IMR-90 (cell line): ENCODE measurements around the gene TXNDC5. TPM values are rescaled to one million over a fixed set of nuclear protein-coding genes. Genes with fewer than 3 reads are reported as not detected.

ENCODE experiments used
- ATAC-seq: fragments of 200-7000 bp; cut with Tn5 transposase; 2 replicates; pipeline ENCODE4 v1.9.1; 2020; ENCODE audit warnings: low read depth, mild to moderate bottlenecking, moderate library complexity
- BruUV-seq: library from RNA; stranded (reverse); fragments of 400-500 nt; replicated peaks from 2 replicates; lab custom pipeline; 2021; lab: Mats Ljungman, UMichigan
- CTCF ChIA-PET: fragments of 300-600 bp; formaldehyde crosslinking; extraction: SDS; loops from one replicate; lab custom pipeline; 2021; ENCODE audit warnings: antibody characterized with exemption; lab: Yijun Ruan, JAX
- POLR2A ChIA-PET: fragments of 300-600 bp; sonication (Branson Sonifier 250); formaldehyde crosslinking; loops from one replicate; lab custom pipeline; 2022; ENCODE audit warnings: antibody characterized with exemption; ENCODE audit not compliant: unreplicated experiment; lab: Charles Lee
- DNase-seq: peaks from one replicate; pipeline ENCODE4 v3.0.0; 2013
- H2AFZ ChIP-seq: replicated peaks from 2 replicates; pipeline ENCODE3; 2013; ENCODE audit warnings: low read length, mild to moderate bottlenecking; ENCODE audit not compliant: poor library complexity
- H2AK5ac ChIP-seq: 2 replicates; pipeline ENCODE4 v1.6.1; 2013; ENCODE audit warnings: low read depth, low read length, inconsistent platforms
- H2AK9ac ChIP-seq: replicated peaks from 2 replicates; pipeline ENCODE3; 2013; ENCODE audit warnings: mild to moderate bottlenecking, low read depth, low read length, moderate library complexity; ENCODE audit not compliant: poor library complexity
- H2BK120ac ChIP-seq: 2 replicates; pipeline ENCODE4 v1.6.1; 2013; ENCODE audit warnings: low read depth, low read length, inconsistent platforms
- H2BK15ac ChIP-seq: 3 replicates; pipeline ENCODE4 v1.6.1; 2013; ENCODE audit warnings: low read depth, low read length, inconsistent platforms
- H2BK20ac ChIP-seq: 2 replicates; pipeline ENCODE4 v1.6.1; 2013; ENCODE audit warnings: low read depth, mild to moderate bottlenecking, inconsistent platforms, low read length, moderate library complexity
- H2BK5ac ChIP-seq: 2 replicates; pipeline ENCODE4 v1.6.1; 2013; ENCODE audit warnings: mild to moderate bottlenecking, low read depth, low read length, inconsistent platforms; ENCODE audit not compliant: poor library complexity, severe bottlenecking
- H3K14ac ChIP-seq: replicated peaks from 2 replicates; pipeline ENCODE4 v1.6.1; 2013; ENCODE audit warnings: low read depth, low read length, inconsistent platforms
- H3K18ac ChIP-seq: 2 replicates; pipeline ENCODE4 v1.6.1; 2013; ENCODE audit warnings: low read depth, low read length, control low read depth
- H3K23ac ChIP-seq: 2 replicates; pipeline ENCODE4 v1.6.1; 2013; ENCODE audit warnings: low read depth, low read length, inconsistent platforms
- H3K27ac ChIP-seq: 2 replicates; pipeline ENCODE4 v1.5.1; 2013; ENCODE audit warnings: mild to moderate bottlenecking, control low read depth, low read length; ENCODE audit not compliant: insufficient read depth
- H3K27me3 ChIP-seq: 2 replicates; pipeline ENCODE4 v1.6.1; 2013; ENCODE audit warnings: low read length; ENCODE audit not compliant: control insufficient read depth, insufficient read depth
- H3K36me3 ChIP-seq: 2 replicates; pipeline ENCODE4 v1.6.1; 2013; ENCODE audit warnings: low read length, mixed read lengths; ENCODE audit not compliant: control insufficient read depth, insufficient read depth
- H3K4ac ChIP-seq: 2 replicates; pipeline ENCODE4 v1.6.1; 2013; ENCODE audit warnings: low read depth, low read length, inconsistent platforms
- H3K4me1 ChIP-seq: 2 replicates; pipeline ENCODE4 v1.6.1; 2013; ENCODE audit warnings: low read length, mixed read lengths; ENCODE audit not compliant: control insufficient read depth, insufficient read depth
- H3K4me2 ChIP-seq: 2 replicates; pipeline ENCODE4 v1.6.1; 2013; ENCODE audit warnings: low read depth, mild to moderate bottlenecking, control low read depth, low read length, moderate library complexity
- H3K4me3 ChIP-seq: 2 replicates; pipeline ENCODE4 v1.5.1; 2013; ENCODE audit warnings: low read depth, mild to moderate bottlenecking, control low read depth, low read length, moderate library complexity; ENCODE audit not compliant: insufficient read depth
- H3K56ac ChIP-seq: 2 replicates; pipeline ENCODE4 v1.6.1; 2013; ENCODE audit warnings: low read length, inconsistent platforms; ENCODE audit not compliant: insufficient read depth; ENCODE audit errors: extremely low read depth
- H3K79me1 ChIP-seq, 2 experiments: 2 replicates each; pipeline ENCODE4 v1.6.1; 2013; ENCODE audit warnings: low read length in 2 of 2, inconsistent platforms in 1 of 2, low read depth in 1 of 2
- H3K9ac ChIP-seq: 2 replicates; pipeline ENCODE4 v1.6.1; 2013; ENCODE audit warnings: low read depth, low read length, control low read depth
- H3K9me1 ChIP-seq: 2 replicates; pipeline ENCODE4 v1.6.1; 2013; ENCODE audit warnings: low read length, inconsistent platforms; ENCODE audit not compliant: insufficient read depth
- H3K9me3 ChIP-seq: 2 replicates; pipeline ENCODE4 v1.6.1; 2013; ENCODE audit warnings: low read length; ENCODE audit not compliant: control insufficient read depth, insufficient read depth
- H4K20me1 ChIP-seq: 2 replicates; pipeline ENCODE4 v1.6.1; 2013; ENCODE audit warnings: low read length, inconsistent platforms; ENCODE audit not compliant: insufficient read depth
- H4K5ac ChIP-seq: 2 replicates; pipeline ENCODE4 v1.6.1; 2013; ENCODE audit warnings: mild to moderate bottlenecking, low read depth, low read length, control low read depth
- H4K8ac ChIP-seq, 2 experiments: 2 replicates each; pipeline ENCODE4 v1.6.1; 2013; ENCODE audit warnings: low read depth in 2 of 2, low read length in 2 of 2, control low read depth in 1 of 2, inconsistent platforms in 1 of 2
- H4K91ac ChIP-seq: 2 replicates; pipeline ENCODE4 v1.6.1; 2013; ENCODE audit warnings: low read depth, low read length, inconsistent platforms; ENCODE audit not compliant: insufficient read depth
- BHLHE40 ChIP-seq: fragments of 150-350 bp; IDR thresholded peaks from 2 replicates; pipeline ENCODE4 v1.6.1; 2016; ENCODE audit warnings: mild to moderate bottlenecking, low read depth, low read length
- CEBPB ChIP-seq: IDR thresholded peaks from 2 replicates; pipeline ENCODE4 v1.6.1; 2012; ENCODE audit warnings: low read depth, low read length, improper control_type of control experiment
- CHD1 ChIP-seq: IDR thresholded peaks from 2 replicates; pipeline ENCODE4 v1.6.1; 2012; ENCODE audit warnings: low read depth, low read length, improper control_type of control experiment
- CTCF ChIP-seq: conservative IDR thresholded peaks from 2 replicates; pipeline ENCODE4 v1.5.1; 2012; ENCODE audit warnings: mild to moderate bottlenecking, low read depth, low read length, improper control_type of control experiment
- ELK1 ChIP-seq: fragments of 150-350 bp; IDR thresholded peaks from 2 replicates; pipeline ENCODE4 v1.6.1; 2016; ENCODE audit warnings: low read depth, mild to moderate bottlenecking, low read length, moderate library complexity, borderline replicate concordance
- FOS ChIP-seq: fragments of 150-350 bp; IDR thresholded peaks from 2 replicates; pipeline ENCODE4 v1.6.1; 2016; ENCODE audit warnings: low read depth, low read length
- MAFK ChIP-seq: IDR thresholded peaks from 2 replicates; pipeline ENCODE4 v1.6.1; 2012; ENCODE audit warnings: low read depth, low read length, improper control_type of control experiment
- MAZ ChIP-seq: IDR thresholded peaks from 2 replicates; pipeline ENCODE4 v1.6.1; 2012; ENCODE audit warnings: low read depth, mild to moderate bottlenecking, low read length, improper control_type of control experiment, moderate library complexity, borderline replicate concordance
- MXI1 ChIP-seq: IDR thresholded peaks from 2 replicates; pipeline ENCODE4 v1.6.1; 2012; ENCODE audit warnings: low read depth, mild to moderate bottlenecking, low read length, moderate library complexity, borderline replicate concordance
- NFE2L2 ChIP-seq: fragments of 150-350 bp; IDR thresholded peaks from 2 replicates; pipeline ENCODE4 v1.6.1; 2016; ENCODE audit warnings: low read depth, mild to moderate bottlenecking, low read length
- POLR2A ChIP-seq: IDR thresholded peaks from 2 replicates; pipeline ENCODE4 v1.6.1; 2012; ENCODE audit warnings: mild to moderate bottlenecking, low read depth, low read length
- RAD21 ChIP-seq: IDR thresholded peaks from 2 replicates; pipeline ENCODE4 v1.6.1; 2012; ENCODE audit warnings: low read length, improper control_type of control experiment
- RCOR1 ChIP-seq: IDR thresholded peaks from 2 replicates; pipeline ENCODE4 v1.6.1; 2012; ENCODE audit warnings: mild to moderate bottlenecking, low read length, improper control_type of control experiment; ENCODE audit not compliant: insufficient replicate concordance
- SMC3 ChIP-seq: fragments of 150-350 bp; IDR thresholded peaks from 2 replicates; pipeline ENCODE4 v1.6.1; 2016; ENCODE audit warnings: low read depth, mild to moderate bottlenecking, antibody characterized with exemption, low read length, moderate library complexity
- USF2 ChIP-seq: fragments of 150-350 bp; IDR thresholded peaks from 2 replicates; pipeline ENCODE4 v1.6.1; 2017; ENCODE audit warnings: mild to moderate bottlenecking, antibody characterized with exemption, low read length, low read depth
- WGBS, 2 experiments: methylation state at CpG; one replicate each; pipeline versions ENCODE4 v1.1.5 to v1.1.7; 2013; ENCODE audit warnings: missing lambda C conversion rate in 2 of 2; ENCODE audit not compliant: insufficient read length in 1 of 2; ENCODE audit errors: extremely low coverage in 2 of 2; 5-methylcytosine and 5-hydroxymethylcytosine counted together
- dilution Hi-C: fragments of 300-500 bp; cut with HindIII; formaldehyde crosslinking; loops from one replicate; pipeline ENCODE4 v1.14.3; 2018; ENCODE audit warnings: low sequenced_read_pairs; ENCODE audit not compliant: unreplicated experiment
- in situ Hi-C: fragments of 300-500 bp; cut with MboI; formaldehyde crosslinking; loops from 3 replicates; pipeline ENCODE4 v1.14.3; 2019; ENCODE audit warnings: low sequenced_read_pairs, inconsistent platforms, mixed read lengths
- intact Hi-C: fragments of 100-400 bp; cut with micrococcal nuclease; formaldehyde crosslinking; loops from 2 replicates; pipeline ENCODE4 v1.10.0; 2022
- polyA plus RNA-seq, 3 experiments: library from polyadenylated mRNA; depleted of rRNA; stranded (reverse); fragments of >200 nt; gene quantifications; 2 replicates each; pipeline ENCODE4 v1.2.3, GENCODE V29; 2012; ENCODE audit warnings: low replicate concordance in 1 of 3
- total RNA-seq: library from RNA; depleted of rRNA; stranded (reverse); fragments of >200 nt; gene quantifications from 2 replicates; pipeline ENCODE4 v1.2.3, GENCODE V29; 2012

Gene TXNDC5
- total and polyA plus RNA-seq, 2 of the 4 experiments (the other 2 are of a cell fraction) = 274 to 439 TPM

- Histone ChIP-seq H4K8ac (no peak overlapping the region), H3K4me2 (no peak overlapping the region), H3K9me1 (no peaks in the 10 kb centered on the region), H3K27me3 (no peaks in the 10 kb centered on the region), H2AFZ (no peak overlapping the region), H2AK9ac (no peak overlapping the region), H4K20me1 (no peaks in the 10 kb centered on the region), H3K4me1 (no peaks in the 10 kb centered on the region), H2BK120ac (no peak overlapping the region), H2BK20ac (no peak overlapping the region), H4K91ac (no peak overlapping the region), H3K18ac (no peak overlapping the region), H2BK5ac (no peak overlapping the region), H3K14ac (no peak overlapping the region), H3K36me3 (no peaks in the 10 kb centered on the region), H4K5ac (no peak overlapping the region), H2BK15ac (no peak overlapping the region), H3K9me3 (peaks cover 4% of the 10 kb centered on the region), H3K4ac (no peak overlapping the region), H2AK5ac (no peak overlapping the region), H3K79me1 (no peaks in the 10 kb centered on the region), H3K23ac (no peak overlapping the region), H3K56ac (no peak overlapping the region), H3K4me3 (no peak overlapping the region), H3K9ac (no peak overlapping the region), H3K27ac (no peak overlapping the region)
- ChIA-PET CTCF (no interaction called here), POLR2A (no interaction called here)
- dilution Hi-C loops (no loop called here), in situ Hi-C loops (no loop called here), intact Hi-C loops (no loop called here)
- no TSS peak for BruUV-seq
- TF ChIP-seq BHLHE40 (no peak), POLR2A (no peak), USF2 (no peak), MAZ (no peak), RCOR1 (no peak), RAD21 (no peak), MXI1 (no peak), FOS (no peak), CHD1 (no peak), ELK1 (no peak), CEBPB (no peak), CTCF (no peak), NFE2L2 (no peak), MAFK (no peak), SMC3 (no peak)
- DNase-seq = no peak
- 81% methylated on average over 9 of the region's 10 CpGs; no CpG with 5 or more reads in 1 of the 2 experiments for WGBS, 2 experiments
- no peak for ATAC-seq
Observed at GRCh38 chr6:7868926-7869325, 41.7 kb downstream of the TXNDC5 start.
